NCI-H2107 treated with DMSO at 0.1 percent for 48 hours (cell line): ENCODE results near the gene XRCC5.

Source experiments
- DNase-seq: peaks from one replicate; lab custom pipeline; 2025; ENCODE audit not compliant: unreplicated experiment; lab: John Stamatoyannopoulos, UW

Gene XRCC5

GRCh38 chr2:216151313-216152025 is 42.3 kb downstream of the XRCC5 start:
- no peak for DNase-seq

DNA sequence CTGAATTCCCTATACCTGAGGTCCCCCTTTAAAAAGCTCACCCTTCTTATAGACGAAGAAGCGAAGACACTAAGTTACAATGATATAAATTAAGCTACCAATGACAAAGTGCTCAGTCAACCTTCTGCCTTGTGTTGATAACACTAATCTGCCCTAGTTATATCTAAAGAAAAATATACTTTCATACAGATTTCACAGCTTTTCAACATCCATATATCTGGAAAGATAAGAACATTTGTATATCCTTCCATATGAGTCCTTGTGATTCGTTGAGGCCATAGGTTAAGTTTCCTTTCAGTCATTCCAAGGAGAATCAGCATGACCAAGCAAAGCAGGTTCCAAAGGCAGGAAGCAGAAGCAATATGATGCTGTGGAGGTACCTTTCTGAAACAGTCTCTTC is 46.8 kb downstream of the XRCC5 start:
- no peak for DNase-seq

- DNase-seq = no peak
These were observed 47.7 kb downstream of the XRCC5 start for GRCh38 chr2:216156822-216157221.

DNA sequence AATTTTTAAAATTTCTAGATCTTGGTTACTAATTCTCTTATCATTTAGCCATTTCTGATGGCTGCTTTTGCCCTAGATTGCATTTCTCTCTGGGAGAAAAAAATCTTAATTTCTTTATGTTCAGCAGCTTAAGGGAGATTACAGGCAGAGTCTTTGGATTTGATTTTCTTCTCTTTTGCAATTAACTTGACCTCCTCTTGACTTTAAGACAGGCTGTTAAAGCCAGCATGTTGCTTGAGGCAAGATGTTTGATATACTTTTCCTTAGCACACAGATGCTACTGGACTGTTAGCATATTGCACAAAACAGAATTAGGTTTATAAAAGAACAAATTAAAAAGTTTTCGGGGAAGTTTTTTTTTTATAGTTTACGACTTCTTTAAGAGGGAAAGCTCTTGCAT is 50.0 kb downstream of the XRCC5 start:
- no peak for DNase-seq

- DNase-seq = no peak
These were observed 50.5 kb downstream of the XRCC5 start for GRCh38 chr2:216159646-216160045.

DNA sequence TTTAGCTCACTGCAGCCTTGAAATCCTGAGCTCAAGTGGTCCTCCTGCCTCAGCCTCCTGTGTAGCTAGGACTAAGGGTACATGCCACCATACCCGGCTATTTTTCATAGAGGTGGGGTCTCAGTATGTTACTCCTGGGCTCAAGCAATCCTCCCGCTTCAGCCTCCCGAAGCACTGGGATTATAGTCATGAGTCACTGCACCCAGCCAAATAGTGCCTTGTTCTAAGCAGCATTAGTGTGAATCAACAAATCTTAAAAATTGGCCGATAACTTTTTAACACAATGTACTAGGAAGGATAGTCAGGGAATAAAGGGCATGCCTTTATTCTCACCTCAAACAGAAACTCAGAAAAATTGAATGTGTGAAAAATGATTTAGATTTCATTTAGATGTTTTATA is 51.6 kb downstream of the XRCC5 start:
- DNase-seq = no peak

- DNase-seq = no peak
These were observed 52.8 kb downstream of the XRCC5 start for GRCh38 chr2:216161967-216162366.

GRCh38 chr2:216163518-216163917 is 54.4 kb downstream of the XRCC5 start:
- DNase-seq = no peak

- no peak for DNase-seq
These were observed 54.9 kb downstream of the XRCC5 start for GRCh38 chr2:216164087-216164486.

- DNase-seq = no peak
These were observed 55.4 kb downstream of the XRCC5 start for GRCh38 chr2:216164576-216164975.

- no peak for DNase-seq
These were observed 56.6 kb downstream of the XRCC5 start for GRCh38 chr2:216165711-216166110.

GRCh38 chr2:216169087-216169486 is 59.9 kb downstream of the XRCC5 start:
- DNase-seq = no peak

DNA sequence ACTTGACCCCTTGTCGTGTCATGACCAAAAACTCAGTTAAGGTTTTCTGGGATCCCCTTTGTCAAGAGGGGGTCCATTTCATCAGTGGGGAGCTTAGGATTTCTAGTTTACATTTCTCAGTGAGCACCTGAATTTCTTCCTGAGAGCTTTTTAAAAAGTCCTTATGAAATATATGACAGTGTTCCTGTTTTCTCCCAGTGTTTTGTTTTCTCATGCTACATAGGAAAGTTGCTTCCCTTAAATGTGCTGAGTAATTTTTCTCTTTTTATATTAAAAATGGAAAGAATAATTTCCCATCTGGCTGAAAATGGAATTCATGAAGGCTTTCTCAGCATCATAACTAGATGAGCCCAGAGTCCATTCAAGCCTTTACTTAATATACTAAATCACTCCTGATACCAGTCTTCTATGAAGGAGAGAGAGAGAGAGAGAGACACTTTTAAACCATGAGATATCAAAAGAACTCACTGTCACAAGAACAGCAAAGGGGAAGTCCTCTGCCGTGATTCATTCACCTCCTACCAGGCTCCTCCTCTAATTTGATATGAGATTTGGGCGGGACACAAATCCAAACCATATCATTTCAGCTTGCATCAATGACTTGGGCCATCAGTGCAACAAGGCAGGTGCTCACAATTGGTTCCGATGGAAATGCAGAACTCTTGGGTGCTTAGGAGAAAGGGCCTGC is 61.1 kb downstream of the XRCC5 start:
- DNase-seq = no peak

- DNase-seq = no peak
These were observed 61.9 kb downstream of the XRCC5 start for GRCh38 chr2:216171011-216171410.

DNA sequence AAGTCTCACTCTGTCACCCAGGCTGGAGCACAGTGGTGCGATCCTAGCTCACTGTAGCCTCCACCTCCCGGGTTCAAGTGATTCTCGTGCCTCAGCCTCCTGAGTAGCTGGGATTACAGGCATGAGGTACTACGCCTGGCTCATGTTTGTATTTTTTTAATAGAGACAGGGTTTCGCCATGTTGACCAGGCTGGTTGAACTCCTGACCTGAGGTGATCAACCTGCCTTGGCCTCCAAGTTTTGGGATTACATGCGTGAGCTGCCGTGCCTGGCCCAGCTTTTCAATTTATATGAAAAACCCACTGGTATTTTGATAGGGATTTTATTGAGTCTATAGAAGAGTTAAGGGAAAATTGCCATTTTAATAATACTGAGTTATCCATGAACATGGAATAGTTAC is 63.3 kb downstream of the XRCC5 start:
- DNase-seq = no peak

- DNase-seq = no peak
These were observed 69.9 kb downstream of the XRCC5 start for GRCh38 chr2:216179015-216179414.

GRCh38 chr2:216181351-216181750 is 72.2 kb downstream of the XRCC5 start:
- DNase-seq = no peak

DNA sequence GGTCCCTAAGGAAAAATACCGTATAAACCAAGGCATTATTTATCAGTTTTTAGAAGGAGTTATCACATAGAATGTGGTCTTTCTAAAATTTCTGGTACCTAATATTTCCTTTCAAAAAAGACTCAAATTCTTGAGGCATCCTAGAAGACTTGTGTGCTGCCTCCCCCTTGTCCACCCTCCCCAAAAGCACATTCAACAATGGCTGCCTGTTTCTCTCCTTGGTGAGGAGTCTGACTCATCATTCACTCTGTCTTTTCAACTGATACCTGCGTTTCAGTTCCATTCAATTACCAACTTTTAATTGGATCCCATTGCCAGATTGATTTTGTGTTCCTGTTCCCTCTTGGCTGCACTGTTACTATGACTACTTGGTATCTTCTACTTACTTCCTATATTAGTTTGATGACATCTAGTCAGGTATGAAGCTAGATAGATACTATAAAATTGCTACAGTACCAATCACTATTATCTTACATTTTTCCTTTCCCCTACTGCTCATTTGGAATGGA is 72.9 kb downstream of the XRCC5 start:
- DNase-seq = no peak

GRCh38 chr2:216183462-216183861 is 74.3 kb downstream of the XRCC5 start:
- no peak for DNase-seq

DNA sequence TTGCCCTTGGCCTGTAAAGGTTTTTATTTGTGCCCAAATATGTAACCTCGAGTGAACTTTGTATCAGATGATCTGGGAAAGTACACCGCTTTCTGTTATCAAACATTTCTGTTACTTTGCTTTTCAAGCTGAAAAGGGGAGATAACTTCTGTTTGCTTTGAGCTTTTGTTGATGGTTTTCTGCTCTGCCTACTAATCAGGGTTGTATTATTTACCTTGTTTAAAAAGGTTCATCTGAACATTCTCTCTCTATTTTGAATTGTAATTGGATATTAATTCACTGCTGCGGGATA is 79.4 kb downstream of the XRCC5 start:
- no peak for DNase-seq

DNA sequence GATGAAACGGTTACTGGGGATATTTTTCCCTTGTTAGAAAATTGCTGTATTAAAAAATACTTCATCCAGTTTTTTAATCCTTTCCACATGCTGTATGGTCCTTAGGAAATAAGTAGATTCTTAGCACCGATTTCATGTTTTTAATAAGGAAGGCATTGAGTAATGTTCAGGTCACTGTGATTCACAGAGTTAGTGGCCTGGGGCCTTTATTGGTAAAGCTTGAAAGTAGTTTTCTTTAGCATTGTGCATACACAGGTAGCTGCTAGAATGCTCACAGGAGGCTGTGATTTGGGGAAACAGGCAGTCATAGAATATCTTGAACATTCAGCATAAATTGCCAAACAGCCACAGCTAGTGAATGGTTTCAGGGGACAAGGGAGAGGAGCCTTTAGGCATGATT is 79.8 kb downstream of the XRCC5 start:
- no peak for DNase-seq

DNA sequence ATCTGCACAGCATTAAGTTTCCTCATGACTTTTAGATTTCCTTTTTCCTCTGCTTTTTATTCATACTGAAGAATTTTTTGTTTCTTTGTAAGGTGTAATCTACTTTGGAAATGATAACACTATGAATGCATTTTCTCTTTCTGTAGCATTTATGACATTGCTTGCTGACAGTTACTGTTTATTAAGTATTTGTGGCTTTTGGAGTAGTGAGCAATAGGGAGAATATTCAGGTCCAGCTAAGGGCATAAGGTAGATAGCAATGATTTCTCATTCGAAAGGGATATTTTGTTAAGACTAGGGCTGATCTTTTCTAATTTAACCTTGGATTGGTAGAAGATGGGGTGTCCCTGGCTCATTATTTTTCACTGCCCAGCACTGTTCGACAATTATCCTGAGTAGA is 80.3 kb downstream of the XRCC5 start:
- no peak for DNase-seq

DNA sequence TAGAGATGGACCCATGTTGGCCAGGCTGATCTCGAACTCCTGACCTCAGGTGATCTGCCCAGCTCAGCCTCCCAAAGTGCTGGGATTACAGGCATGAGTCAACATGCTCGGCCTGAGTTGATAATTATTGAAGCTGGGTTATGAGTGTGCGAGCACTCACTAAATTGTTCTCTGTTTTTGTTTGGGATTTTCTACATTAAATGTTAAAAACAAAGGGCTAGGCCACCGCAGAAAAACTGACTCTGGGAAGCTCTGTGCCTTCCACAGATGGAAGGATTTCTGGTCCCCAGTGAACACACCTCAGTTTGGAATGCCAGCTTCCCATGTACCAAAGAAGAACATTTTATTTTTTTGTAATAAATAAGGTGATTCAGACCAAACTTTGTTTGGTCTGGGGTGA is 83.0 kb downstream of the XRCC5 start:
- no peak for DNase-seq
